ENCODE data around the gene TLK1. TPM values are rescaled to one million over a fixed set of nuclear protein-coding genes. Genes with fewer than 3 reads are reported as not detected.
A peak's percentile ranks its signal among the peaks of the same experiment; 100 is the strongest.

The TLK1 gene
- 10 to 100 TPM; 53.9 to 56.0 TPM for total RNA-seq

- Mint-ChIP-seq H3K4me1 (ENCODE audit: low read depth) (peaks cover 48% of the 10 kb centered on the region), H3K4me3 (peak within 1 kb of the TSS; percentile 91), H3K27ac (peak within 1 kb of the TSS; percentile 96), H3K27me3 (no peaks in the 10 kb centered on the region), H3K9me3 (no peaks in the 10 kb centered on the region), H3K36me3 (ENCODE audit: low read depth) (peaks cover 1% of the 10 kb centered on the region)
- ChIA-PET CTCF (interaction anchor here (0.9 to 3.1 kb wide), 3 partner anchors 73 to 188 kb away, joined by 3 to 19 read pairs (median 14); no protein-coding TSS in a partner anchor), POLR2A (interaction anchor here (0.9 to 2.2 kb wide), 6 partner anchors 50 to 274 kb away, joined by 3 to 5 read pairs (median 3); partner anchors contain the start of genes DCAF17 and METTL8)
- peak; percentile 69 for ATAC-seq
- DNase-seq, result peak; percentile 82
- intact Hi-C loops (cut with micrococcal nuclease), result loop anchor here (5.0 kb wide), 1 partner anchor 157 kb away; no protein-coding TSS in a partner anchor
- no peak for TF ChIP-seq CTCF (IDR thresholded peaks at IDR 0.05)
Observed at GRCh38 chr2:171160119-171160955, at the start of gene TLK1. TSS of gene TLK1 (minus strand) at chr2:171160893. CDS start at chr2:171160428, 465 bp downstream.

DNA sequence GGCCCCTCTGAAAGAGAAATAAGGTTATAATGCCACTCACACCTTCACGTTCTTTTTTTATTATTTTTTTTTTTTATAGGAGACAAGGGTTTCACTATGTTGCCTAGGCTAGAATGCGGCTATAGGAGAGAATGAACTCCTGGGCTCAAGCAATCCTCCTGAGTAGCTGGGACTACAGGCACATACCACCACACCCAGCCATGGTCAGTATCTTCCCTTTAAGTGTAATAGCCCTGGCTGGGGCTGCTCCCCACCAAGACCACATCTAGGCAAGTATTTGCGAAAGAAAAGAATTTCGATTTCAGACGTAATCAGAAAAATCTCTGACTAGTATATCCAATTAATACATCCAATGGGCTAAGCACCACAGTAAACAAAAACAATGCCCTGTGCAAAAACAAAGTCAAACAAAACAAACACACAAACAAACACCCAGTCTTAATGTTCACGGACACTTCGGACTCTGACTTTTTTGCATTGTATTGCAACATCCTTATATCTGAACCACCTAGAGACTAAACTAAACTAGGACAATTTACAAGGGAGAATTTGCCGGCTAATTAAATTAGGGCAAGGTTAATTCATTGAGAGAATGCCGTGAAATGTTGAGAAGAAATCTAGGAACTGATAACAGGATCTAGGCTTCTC lies 49.6 kb upstream of the TLK1 start:
- Mint-ChIP-seq H3K27ac (peak overlapping the region; percentile 76), H3K27me3 (no peaks in the 10 kb centered on the region), H3K9me3 (no peaks in the 10 kb centered on the region), H3K4me1 (ENCODE audit: low read depth) (peaks cover 15% of the 10 kb centered on the region), H3K4me3 (peak overlapping the region; percentile 28), H3K36me3 (ENCODE audit: low read depth) (no peaks in the 10 kb centered on the region)
- DNase-seq (no peak), ATAC-seq (no peak)
- POLR2A ChIA-PET, result interaction anchor here (0.9 to 1.5 kb wide), 3 partner anchors 38 to 49 kb away, joined by 3 read pairs; partner anchors contain the start of gene TLK1
- no peak for TF ChIP-seq CTCF (IDR thresholded peaks at IDR 0.05)
- intact Hi-C loops (cut with micrococcal nuclease), result no loop called here
- CTCF ChIA-PET, result interaction anchor here (0.8 to 1.2 kb wide), 2 partner anchors 35 to 281 kb away, joined by 3 to 4 read pairs; partner anchors contain the start of gene GORASP2

GRCh38 chr2:171208657-171209056 lies 48.0 kb upstream of the TLK1 start:
- ChIA-PET CTCF (no interaction called here), POLR2A (no interaction called here)
- Mint-ChIP-seq H3K36me3 (ENCODE audit: low read depth) (no peaks in the 10 kb centered on the region), H3K27me3 (no peaks in the 10 kb centered on the region), H3K4me1 (ENCODE audit: low read depth) (peaks cover 13% of the 10 kb centered on the region), H3K27ac (no peak overlapping the region), H3K4me3 (no peak overlapping the region), H3K9me3 (no peaks in the 10 kb centered on the region)
- ATAC-seq, result no peak
- TF ChIP-seq CTCF (IDR thresholded peaks at IDR 0.05), result no peak
- intact Hi-C loops (cut with micrococcal nuclease), result no loop called here
- DNase-seq, result no peak

DNA sequence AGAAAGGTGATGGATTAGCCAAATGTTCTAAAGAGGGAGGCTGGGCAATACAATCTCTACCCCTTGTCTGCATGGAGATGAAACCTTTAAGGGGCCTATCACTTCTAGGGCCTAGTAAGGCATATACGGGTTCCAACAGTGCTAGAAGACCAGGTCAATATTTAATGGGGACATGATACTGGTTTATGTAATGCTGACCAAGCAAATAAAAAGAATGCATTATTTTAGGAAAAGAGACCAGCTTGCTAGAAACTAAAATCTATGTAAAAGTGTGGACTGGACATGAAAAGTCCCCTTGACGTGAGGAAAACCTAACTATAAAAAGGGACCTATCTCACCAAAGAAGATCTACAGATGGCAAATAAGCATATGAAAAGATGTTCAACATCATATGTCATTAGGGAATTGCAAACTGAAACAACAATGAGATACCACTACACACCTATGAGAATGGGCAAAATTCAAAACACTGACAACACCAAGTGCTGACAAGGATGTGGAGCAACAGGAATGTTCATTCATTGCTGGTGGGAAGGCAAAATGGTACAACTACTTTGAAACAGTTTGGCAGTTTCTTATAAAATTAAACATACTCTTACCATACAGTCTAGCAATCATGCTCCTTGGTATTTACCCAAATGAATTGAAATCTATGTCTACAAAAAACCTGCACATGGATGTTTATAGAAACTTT lies 45.9 kb upstream of the TLK1 start:
- no peak for TF ChIP-seq CTCF (IDR thresholded peaks at IDR 0.05)
- Mint-ChIP-seq H3K27me3 (no peaks in the 10 kb centered on the region), H3K9me3 (no peaks in the 10 kb centered on the region), H3K4me1 (ENCODE audit: low read depth) (peaks cover 13% of the 10 kb centered on the region), H3K4me3 (no peak overlapping the region), H3K36me3 (ENCODE audit: low read depth) (no peaks in the 10 kb centered on the region), H3K27ac (no peak overlapping the region)
- ChIA-PET CTCF (no interaction called here), POLR2A (no interaction called here)
- no peak for DNase-seq
- intact Hi-C loops (cut with micrococcal nuclease), result no loop called here
- ATAC-seq, result no peak
